ENCODE measurements around the gene ACTR6.
"Not testable (repeated sequence)": the region's sequence is repeated elsewhere in the genome, so short reads cannot be mapped to it uniquely, and the experiment has no call there.

Gene ACTR6

DNA sequence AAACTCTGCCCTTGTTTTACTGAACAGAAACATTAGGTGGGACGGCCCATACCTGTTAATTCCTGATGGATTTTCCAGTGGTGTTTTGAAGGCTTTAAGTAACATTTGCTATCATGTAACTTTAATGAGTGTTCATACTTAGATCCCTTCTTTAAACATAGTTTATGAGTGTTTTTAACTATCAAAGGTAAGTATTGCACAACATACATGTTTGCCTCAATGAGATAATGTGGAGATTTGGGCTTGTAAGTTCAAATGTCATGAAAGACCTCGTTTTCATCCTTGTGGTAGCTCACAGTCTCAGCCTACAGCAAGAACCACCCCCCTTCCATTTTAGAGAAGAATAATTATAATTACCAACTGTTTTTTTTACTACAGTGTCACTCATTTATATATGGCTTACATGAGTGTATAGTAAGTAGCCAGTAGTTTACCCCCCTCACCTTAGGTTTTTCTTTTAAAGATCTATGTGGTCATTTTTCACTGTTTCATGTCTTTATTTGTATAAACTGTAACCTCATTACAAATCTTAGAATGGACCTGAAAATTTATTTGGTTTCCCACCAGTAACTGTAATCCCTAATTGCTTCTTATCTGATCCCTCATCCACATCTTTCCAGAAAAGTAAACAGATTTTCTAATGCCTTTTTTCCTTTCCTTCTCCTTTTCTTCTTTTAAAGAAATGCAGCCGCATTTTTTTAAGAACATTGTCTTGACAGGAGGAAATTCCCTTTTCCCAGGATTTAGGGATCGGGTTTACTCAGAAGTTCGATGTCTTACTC is 18.9 kb downstream of the ACTR6 start:
- DNase-seq (ENCODE audit: low read depth in 2 of 3, low spot score in 1 of 3) = no peak

DNA sequence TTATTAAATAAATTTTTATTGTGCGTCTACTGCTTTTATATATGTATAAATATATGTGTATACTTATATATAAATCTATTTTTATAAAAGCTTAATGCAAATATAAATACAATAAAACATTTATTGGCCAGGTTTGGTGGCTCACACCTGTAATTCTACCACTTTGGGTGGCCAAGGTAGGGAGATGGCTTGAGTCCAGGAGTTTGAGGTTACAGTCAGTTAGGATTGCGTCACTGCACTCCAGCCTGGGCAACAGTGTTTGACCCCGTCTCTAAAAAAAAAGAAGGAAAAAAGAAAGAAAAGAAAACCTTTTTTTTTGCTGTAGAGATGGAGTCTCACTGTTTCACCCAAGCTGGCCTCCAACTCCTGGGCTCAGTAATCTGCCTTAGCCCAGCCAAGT is 20.9 kb downstream of the ACTR6 start:
- DNase-seq (ENCODE audit: low read depth in 2 of 3, low spot score in 1 of 3) = no peak

DNA sequence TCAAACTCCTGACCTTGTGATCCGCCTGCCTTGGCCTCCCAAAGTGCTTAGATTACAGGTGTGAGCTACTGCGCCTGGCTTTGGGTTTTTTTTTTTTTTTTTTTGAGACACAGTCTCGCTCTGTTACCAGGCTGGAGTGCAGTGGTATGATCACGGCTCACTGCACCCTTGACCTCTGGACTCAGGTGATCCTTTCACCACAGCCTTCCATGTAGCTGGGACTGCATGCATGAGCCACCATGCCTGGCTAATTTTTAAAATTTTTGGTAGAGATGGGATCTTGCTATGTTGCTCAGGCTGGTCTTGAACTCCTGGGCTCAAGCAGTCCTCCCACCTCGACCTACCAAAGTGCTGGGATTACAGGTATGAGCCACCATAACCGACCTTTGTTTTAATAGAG is 21.6 kb downstream of the ACTR6 start:
- DNase-seq (ENCODE audit: low read depth in 2 of 3, low spot score in 1 of 3) = not testable (repeated sequence)

DNA sequence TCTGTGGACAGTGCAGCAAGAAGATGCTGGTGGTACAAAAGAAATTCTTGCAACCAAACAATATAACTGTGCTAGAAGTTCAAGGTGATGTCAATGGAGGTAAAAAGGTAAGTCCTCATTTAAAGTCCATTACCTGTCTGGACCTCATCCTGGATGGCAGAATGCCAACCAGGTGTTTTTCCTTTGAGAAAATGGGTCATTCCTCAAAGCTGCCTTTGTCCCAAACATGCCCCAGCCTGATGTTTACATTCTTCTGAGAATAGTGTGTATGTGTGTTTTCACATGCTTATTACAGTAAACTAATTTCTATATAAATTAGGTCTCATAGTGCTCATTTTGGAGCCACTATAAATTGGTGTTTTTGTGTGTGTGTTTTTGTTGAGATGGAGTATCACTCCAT is 24.9 kb downstream of the ACTR6 start:
- no peak for DNase-seq (ENCODE audit: low read depth in 2 of 3, low spot score in 1 of 3)

DNA sequence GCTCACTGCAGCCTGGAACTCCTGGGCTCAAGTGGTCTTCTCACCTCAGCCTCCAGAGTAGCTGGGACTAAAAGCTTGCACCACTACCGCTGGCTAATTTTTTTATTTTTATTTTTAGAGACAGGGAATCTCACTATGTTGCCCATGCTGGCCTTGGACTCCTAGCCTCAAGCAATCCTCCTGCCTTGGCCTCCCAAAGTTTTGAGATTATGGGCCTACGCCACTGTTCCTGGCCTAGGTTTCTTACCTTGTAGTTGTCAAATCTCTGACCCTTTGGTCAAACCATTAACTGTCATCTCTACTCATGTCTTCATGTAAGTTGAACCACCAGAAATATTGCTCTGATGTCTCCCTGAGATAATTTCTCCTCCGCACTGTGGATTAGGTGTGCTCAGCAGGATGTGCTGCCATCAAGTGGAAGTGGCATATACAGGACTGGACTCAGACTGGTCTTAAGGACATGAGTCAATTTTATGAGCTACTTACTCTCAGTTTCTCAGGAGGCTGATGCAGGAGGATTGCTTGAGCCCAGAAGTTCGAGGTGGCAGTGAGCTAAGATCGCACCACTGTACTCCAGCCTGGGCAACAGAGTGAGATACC is 28.5 kb downstream of the ACTR6 start:
- DNase-seq (ENCODE audit: low read depth in 2 of 3, low spot score in 1 of 3) = no peak

DNA sequence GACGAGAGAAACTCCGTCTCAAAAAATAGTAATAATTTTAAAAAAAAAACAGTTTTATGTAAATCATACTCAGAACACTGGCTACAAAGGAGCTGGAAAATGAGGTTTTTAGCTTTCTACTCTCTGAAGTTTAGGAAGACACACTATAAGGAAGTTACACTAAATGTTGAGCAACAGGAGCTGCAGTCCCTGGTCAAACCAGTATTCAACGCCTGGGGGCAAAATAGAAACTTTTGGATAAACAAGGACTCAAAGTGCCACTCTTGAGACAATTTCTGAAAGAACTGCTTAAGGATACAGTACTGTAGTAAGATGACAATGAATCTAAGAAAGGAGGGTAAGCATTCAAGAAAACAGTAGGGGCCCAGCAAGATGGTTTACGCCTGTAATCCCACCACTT is 29.3 kb downstream of the ACTR6 start:
- no peak for DNase-seq (ENCODE audit: low read depth in 2 of 3, low spot score in 1 of 3)

DNA sequence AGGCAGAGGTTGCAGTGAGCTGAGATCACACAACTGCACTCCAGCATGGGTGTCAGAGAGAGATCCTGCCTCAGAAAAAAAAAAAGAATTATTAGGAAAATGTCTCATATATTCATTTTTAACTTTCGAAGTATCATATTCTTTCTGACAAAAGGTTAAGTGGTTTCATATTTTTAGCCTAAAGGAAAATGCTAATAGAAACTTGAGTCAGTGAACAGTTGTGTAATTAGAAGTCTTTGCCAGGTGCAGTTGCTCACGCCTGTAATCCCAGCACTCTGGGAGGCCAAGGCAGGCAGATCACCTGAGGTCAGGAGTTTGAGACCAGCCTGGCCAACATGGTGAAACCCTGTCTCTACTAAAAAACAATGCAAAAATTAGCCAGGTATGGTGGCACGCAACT is 31.3 kb downstream of the ACTR6 start:
- not testable (repeated sequence) for DNase-seq (ENCODE audit: low read depth in 2 of 3, low spot score in 1 of 3)

DNA sequence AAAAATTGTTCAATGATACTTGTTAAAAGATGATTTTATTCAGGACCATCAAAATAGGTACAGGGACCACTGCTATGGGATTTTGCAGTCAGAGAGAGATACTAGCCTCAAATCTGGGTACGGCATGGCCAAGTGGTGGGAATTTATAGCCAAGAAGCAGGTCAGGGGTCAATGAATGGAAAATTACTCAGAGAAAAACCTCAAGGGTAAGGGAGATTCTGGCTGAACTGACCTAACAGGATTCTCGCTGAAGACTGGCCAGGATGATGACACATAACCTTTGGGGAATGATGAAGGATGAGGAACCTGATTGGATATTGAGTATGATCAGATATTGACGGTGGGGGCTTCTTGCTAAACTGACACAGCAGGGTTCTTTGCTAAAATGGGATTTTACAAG is 33.6 kb downstream of the ACTR6 start:
- no peak for DNase-seq (ENCODE audit: low read depth in 2 of 3, low spot score in 1 of 3)

DNA sequence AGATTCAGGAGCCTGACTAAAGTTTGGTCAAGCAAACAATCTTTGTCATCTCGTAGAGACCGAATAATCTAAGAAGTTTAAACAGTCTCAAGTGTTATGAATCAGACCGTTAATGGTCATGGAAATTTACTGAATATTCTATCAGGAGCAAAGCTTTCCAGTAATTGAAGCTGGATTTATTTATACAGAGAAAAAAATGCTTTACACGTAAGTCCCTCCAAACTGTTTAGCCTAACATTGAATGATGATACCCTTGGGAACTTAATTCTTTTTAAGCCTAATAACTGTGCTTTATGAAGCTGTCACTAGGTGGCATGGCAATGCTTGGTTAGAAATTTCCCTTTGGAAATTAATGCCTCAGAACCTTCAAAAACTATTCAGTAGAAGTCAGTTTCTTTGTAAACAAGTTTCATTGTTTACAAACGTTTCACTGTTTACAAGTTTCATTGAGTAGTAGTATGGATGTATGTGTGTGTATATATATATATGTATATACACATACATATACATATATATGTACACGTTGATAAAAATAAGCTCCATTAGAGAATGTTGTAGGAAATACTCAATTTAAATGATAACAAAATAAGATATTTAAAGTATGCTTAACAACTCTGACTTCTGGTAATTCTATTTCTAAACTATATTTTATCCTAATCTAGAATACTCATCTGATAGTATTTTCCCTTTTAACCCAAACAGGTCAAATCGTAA is 34.1 kb downstream of the ACTR6 start:
- DNase-seq (ENCODE audit: low read depth in 2 of 3, low spot score in 1 of 3) = no peak

DNA sequence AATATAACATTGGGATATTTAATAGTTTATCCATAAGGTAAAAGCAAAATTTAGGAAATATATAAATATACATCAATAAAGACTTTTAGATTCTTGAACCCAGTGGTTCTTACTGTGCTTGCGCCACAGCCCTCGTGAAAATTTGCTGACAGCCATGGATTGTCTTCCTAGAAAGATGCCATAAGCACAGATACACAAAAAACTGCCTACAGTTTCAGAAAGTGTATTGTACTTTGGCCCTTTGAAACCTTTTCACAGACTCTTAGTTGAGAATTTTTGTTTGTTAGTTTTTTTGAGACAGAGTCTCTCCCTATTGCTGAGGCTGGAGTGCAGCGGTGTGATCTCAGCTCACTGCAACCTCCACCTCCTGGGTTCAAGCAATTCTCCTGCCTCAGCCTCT is 38.2 kb downstream of the ACTR6 start:
- DNase-seq (ENCODE audit: low read depth in 2 of 3, low spot score in 1 of 3) = no peak

DNA sequence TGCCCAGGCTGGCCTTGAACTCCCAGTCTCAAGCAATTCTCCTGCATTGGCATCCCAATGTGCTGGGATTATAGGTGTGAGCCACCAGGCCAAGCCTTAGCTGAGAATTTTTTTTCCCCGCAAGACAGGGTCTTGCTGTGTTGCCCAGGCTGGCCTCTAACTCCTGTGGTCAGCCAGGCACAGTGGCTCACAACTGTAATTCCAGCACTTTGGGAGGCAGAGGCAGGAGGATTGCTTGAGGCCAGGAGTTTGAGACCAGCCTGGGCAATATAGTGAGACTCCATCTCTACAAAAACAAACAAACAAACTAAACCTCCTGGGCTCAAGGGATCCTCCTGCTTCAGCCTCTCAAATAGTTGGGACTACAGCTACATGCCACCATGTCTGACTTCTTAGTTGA is 39.0 kb downstream of the ACTR6 start:
- no peak for DNase-seq (ENCODE audit: low read depth in 2 of 3, low spot score in 1 of 3)

DNA sequence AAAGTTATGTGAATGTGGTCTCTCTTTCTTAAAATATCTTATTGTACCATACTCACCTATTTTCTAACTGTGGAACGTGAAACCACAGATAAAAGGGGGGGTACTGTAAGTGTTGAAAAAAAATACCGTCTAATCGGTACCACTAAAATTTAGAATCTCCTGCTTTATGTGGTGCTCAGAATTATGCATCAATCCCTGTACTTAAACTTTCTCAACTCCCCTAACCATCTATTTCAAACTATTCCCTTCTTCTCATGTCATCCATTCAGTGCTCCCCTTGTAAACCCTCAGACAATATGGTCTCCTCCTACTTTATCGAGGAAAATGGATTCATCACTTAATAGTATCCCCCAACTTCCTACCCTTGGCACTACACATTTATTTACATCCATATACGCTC is 42.5 kb downstream of the ACTR6 start:
- no peak for DNase-seq (ENCODE audit: low read depth in 2 of 3, low spot score in 1 of 3)

DNA sequence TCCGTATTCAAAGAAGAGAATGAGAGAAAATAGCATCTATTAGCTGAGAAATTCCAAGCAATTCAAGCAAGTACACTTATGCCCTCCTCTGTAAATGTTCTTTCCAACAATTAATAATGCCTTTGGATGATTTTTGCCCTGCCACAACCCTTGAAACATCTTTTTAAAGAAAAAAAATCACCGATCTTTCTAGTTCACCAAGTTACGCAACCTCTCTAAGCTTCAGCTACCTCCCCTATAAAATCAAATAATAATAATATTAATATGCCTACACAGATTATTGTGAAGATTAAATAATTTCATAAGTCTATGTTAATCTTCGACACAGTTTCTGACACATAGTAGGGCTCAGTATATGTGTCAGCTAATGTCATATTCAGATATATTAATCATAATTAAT is 47.1 kb downstream of the ACTR6 start:
- no peak for DNase-seq (ENCODE audit: low read depth in 2 of 3, low spot score in 1 of 3)

DNA sequence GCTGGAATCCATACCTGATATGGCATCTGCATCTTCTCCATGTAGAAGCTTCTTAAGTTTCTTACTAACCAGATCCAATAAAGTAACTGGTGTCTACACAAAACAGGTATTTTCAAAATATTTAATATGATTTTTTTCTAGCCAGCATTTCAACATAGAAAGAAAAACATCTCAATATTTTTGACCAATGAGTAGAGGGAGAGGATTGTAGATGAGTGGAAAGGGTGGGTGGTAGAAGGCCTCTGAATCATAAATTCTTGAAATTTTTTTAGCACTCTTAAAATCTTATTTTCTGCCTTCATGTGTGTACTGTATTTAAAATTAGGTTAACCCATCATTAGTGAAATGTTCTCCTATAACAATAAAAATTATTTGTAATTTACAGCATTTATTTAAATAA is 48.3 kb downstream of the ACTR6 start:
- no peak for DNase-seq (ENCODE audit: low read depth in 2 of 3, low spot score in 1 of 3)

DNA sequence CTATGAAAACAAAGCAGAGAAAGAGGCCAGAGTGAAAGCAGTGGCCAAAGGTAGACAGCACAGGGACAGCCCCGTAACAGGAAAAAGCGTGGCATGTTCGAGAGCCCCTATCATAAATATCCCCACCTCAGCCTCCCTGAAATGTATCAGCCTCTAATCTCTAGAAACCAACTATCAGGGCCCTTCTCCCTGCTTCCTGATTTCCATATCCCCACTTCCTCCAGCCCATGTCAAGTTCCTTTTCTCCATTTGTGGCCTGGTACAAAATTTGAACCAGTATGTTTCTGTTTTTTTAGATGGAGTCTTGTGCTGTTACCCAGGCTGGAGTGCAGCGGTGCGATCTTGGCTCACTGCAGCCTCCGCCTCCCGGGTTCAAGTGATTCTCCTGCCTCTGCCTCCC is 49.3 kb downstream of the ACTR6 start:
- DNase-seq (ENCODE audit: low read depth in 2 of 3, low spot score in 1 of 3) = no peak

DNA sequence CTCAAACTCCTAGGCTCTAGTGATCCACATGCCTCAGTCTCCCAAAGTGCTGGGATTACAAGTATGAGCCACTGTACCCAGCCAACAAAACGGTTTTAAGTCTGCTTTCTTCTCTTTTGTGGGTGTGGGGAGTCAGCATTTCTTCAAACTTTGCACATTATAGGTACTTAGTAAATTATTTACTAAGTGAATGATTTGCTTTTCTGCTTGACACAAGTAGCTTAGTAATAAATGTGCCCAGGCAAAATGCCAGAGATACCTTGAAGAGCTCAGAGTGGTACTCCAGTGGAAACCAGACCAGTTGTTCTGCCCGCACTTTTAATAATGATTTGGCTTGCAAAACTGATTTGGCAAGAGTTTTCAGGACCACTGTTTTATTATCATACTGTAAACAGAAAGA is 51.3 kb downstream of the ACTR6 start:
- DNase-seq (ENCODE audit: low read depth in 2 of 3, low spot score in 1 of 3) = no peak

DNA sequence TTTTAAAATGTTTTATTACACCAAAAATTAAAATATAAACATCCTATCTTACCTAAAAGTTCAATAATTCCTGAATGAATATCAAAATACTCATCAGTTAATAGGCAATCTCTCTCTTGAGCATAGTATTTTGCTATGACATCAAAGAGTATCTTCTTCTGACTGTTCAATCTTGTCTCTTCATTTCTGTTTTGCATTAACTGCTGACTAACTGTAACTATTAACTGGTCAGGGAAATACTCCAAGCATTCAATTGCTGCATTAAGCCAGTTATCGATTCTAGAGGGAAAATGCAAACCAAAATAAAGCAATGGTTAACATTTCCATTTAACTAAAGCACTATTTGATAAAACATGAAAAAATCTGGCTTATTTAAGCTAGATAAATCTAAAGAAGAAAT is 52.8 kb downstream of the ACTR6 start:
- DNase-seq (ENCODE audit: low read depth in 2 of 3, low spot score in 1 of 3) = no peak

DNA sequence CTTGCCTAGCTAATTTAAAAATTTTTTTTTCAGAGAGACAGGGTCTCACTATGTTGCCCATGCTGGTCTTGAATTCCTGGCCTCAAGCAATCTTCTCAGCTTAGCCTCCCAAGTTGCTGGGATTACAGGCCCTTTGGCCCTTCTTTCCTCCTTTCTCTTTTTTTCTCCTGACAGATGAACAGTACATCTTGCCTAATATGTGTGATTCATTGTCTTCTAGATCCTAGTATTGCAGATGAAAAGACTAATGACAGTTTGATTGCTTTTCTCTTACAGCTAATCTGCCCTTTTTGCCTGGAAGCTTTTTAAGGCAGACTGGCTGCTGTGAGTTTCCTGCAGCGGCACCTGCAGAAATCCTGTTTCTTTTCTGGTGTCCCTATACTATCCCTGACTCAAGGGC is 54.3 kb downstream of the ACTR6 start:
- DNase-seq (ENCODE audit: low read depth in 2 of 3, low spot score in 1 of 3) = no peak

DNA sequence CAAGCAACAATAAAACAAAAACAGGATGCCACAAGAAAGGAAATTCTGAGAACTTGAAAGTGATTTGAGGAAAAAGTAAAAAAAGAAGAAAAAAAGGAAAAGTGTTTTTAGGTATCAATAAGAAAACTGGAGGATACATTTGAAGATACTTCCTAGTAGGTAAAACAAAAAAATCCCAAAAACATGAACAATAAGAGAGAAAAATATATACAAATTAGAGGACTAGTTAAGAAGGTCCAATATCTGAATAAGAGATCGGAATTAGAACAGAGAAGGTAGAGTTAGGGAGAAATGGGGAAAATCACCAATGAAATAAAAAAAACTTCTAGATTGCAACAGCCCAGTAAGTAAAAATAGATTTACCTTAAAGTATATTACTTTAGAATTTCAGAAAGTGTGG is 57.5 kb downstream of the ACTR6 start:
- DNase-seq (ENCODE audit: low read depth in 2 of 3, low spot score in 1 of 3) = no peak

DNA sequence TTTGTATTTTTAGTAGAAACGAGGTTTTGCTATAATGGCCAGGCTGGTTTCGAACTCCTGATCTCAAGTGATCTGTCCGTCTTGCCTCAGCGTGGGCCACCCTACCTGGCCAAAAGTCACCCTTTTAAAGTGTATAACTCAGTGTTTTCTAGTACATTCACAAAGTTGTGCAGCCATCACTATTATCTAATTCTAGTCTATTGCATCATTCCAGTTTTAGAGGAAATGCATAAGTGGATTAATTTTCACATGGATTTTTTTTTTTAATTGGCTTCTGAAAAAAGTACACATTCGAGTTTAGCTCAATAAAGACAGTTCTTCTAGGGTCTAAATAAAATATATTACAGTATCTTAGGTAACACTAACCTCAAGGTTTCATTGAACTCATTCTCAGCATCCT is 62.5 kb downstream of the ACTR6 start:
- no peak for DNase-seq (ENCODE audit: low read depth in 2 of 3, low spot score in 1 of 3)

DNA sequence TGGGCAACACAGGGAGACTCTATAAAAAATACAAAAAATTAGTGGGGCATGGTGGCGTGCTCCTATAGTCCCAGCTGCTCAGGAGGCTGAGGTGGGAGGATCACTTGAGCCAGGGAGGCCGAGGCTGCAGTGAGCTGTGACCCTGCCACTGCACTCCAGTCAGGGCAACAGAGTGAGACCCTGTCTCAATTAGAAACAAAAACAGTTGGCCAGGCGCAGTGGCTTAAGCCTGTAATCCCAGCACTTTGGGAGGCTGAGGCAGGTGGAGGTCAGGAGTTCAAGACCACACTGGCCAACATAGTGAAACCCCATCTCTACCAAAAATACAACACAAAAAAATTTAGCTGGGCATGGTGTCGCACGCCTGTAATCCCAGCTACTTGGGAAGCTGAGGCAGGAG is 64.5 kb downstream of the ACTR6 start:
- DNase-seq (ENCODE audit: low read depth in 2 of 3, low spot score in 1 of 3) = not testable (repeated sequence)

DNA sequence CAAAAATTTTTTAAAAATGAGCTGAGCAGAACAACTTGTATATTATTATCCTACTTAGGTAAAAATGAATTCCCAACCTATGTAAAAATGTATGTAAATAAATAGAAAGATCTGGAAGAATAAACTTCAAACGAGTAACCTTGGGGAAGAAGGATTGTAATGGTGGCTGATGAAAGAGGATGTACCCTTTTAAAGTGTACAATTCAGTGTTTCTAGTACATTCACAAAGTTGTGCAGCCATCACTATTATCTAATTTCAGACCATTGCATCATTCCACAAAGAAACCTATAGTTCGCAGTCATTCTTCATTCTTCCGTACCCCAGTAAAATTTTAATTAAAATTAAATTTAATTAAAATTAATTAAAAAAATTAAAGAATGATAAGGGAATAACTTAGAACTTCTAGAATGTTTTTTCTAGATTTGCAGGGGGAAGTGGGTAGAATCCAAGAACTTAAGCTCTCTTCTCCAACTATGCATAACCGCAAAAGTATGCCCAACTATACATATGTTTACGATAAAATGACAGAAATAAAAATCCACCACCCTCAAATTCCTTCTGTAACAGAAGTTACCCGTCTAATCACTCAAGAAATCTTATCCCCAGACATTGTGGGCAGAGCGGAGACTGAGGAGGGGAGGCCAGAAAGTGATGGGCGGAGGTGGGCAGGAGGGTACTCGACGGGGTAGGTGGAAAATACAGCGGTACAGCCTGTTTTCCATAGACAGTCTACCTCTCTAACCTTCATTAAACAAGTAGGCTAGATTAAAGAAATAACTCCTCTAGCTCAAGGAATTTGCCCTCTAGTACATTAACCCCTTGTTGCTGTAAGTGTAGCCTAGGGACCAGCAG is 65.3 kb downstream of the ACTR6 start:
- DNase-seq (ENCODE audit: low read depth in 2 of 3, low spot score in 1 of 3) = peak in 1 of 3 donors; percentile 1
